Spleen (tissue), 3 donors: Measurements from ENCODE around the gene RNASE1.

Experiments
- POLR2A ChIP-seq, 3 donors: fragments of 450-650 bp; IDR thresholded peaks; one replicate each; pipeline ENCODE4 v1.5.1; 2017; ENCODE audit warnings: antibody characterized with exemption in 3 of 3, mild to moderate bottlenecking in 1 of 3
- POLR2AphosphoS5 ChIP-seq, 3 donors: sonication (generic); formaldehyde crosslinking; IDR thresholded peaks; one replicate each; pipeline ENCODE4 v1.5.1; 2017; ENCODE audit warnings: antibody characterized with exemption in 3 of 3

DNA sequence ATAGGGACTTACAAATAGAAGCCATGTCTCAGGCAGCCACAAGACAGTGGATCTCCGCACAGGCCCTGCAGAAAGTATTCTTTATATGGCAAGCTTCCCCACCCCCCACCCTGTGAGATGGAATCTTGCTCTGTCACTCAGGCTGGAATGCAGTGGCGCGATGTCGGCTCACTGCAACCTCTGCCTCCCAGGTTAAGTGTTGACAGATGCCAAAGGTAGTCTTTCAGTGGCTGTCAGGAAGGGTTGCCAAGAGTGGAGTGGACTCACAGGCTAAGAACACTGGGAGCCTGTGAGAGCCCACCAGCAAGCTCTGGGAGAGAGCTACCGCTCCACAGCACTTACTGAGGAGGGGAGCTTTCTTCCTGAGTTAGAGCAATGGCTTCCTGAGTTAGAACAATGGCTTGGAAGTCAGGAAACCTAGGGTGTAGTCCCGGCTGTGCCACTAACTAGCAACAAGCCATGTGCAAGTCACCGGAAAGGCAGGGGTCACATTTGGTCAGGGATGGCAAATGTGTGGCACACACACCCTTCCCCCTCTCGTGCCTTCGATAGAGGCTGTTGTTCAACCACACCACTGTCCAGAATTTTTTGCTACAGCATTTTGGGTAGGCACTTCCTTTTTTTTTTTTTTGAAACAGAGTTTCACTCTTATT, 2.6 kb downstream of the RNASE1 start:
- peak in 2 of 3 donors; percentile 74 to 88 for TF ChIP-seq POLR2AphosphoS5 (IDR thresholded peaks at IDR 0.05)
- no peak for TF ChIP-seq POLR2A (IDR thresholded peaks at IDR 0.05)
